HG03066 (cell line): Measurements from ENCODE around the gene NOX3.

Experiments used
- ATAC-seq: cut with Tn5 transposase; IDR thresholded peaks from one replicate; pipeline ENCODE4 v1.9.1; 2021; ENCODE audit warnings: low read depth; ENCODE audit not compliant: unreplicated experiment

The NOX3 gene

GRCh38 chr6:155436981-155437749 is 18.5 kb downstream of the NOX3 start:
- no peak for ATAC-seq

- no peak for ATAC-seq
Measured at GRCh38 chr6:155434829-155435423, 20.7 kb downstream of the NOX3 start.

- ATAC-seq = no peak
Measured at GRCh38 chr6:155434096-155434495, 21.5 kb downstream of the NOX3 start.

- ATAC-seq = no peak
Measured at GRCh38 chr6:155432293-155432692, 23.3 kb downstream of the NOX3 start.

- ATAC-seq = no peak
Measured at GRCh38 chr6:155429321-155429893, 26.2 kb downstream of the NOX3 start.

GRCh38 chr6:155426408-155426945 is 29.2 kb downstream of the NOX3 start:
- ATAC-seq = no peak

GRCh38 chr6:155424181-155424580 is 31.5 kb downstream of the NOX3 start:
- ATAC-seq = no peak

- ATAC-seq = no peak
Measured at GRCh38 chr6:155422635-155423034, 33.0 kb downstream of the NOX3 start.

GRCh38 chr6:155420492-155420891 is 35.1 kb downstream of the NOX3 start:
- ATAC-seq = no peak

- no peak for ATAC-seq
Measured at GRCh38 chr6:155419161-155419560, 36.5 kb downstream of the NOX3 start.

- peak; percentile 47 for ATAC-seq
Measured at GRCh38 chr6:155418017-155418761, 37.5 kb downstream of the NOX3 start.

- no peak for ATAC-seq
Measured at GRCh38 chr6:155417454-155417853, 38.2 kb downstream of the NOX3 start.

GRCh38 chr6:155415953-155416352 is 39.7 kb downstream of the NOX3 start:
- ATAC-seq = no peak

GRCh38 chr6:155414049-155414448 is 41.6 kb downstream of the NOX3 start:
- ATAC-seq = no peak

- no peak for ATAC-seq
Measured at GRCh38 chr6:155412335-155412734, 43.3 kb downstream of the NOX3 start.

GRCh38 chr6:155411154-155412052 is 44.2 kb downstream of the NOX3 start:
- ATAC-seq = no peak

GRCh38 chr6:155409391-155409790 is 46.2 kb downstream of the NOX3 start:
- ATAC-seq = no peak

- no peak for ATAC-seq
Measured at GRCh38 chr6:155408981-155409380, 46.7 kb downstream of the NOX3 start.

- no peak for ATAC-seq
Measured at GRCh38 chr6:155408231-155408630, 47.4 kb downstream of the NOX3 start.

GRCh38 chr6:155406801-155407200 is 48.8 kb downstream of the NOX3 start:
- ATAC-seq = no peak
